Karpas-422 (cell line): ENCODE results near the gene LGR4. TPM values are rescaled to one million over a fixed set of nuclear protein-coding genes. Genes with fewer than 3 reads are reported as not detected.

Experiments
- DNase-seq: peaks from one replicate; pipeline ENCODE4 v3.0.0-alpha.2; 2015
- H2AFZ ChIP-seq: fragments of 200-600 bp; sonication (generic); 2 replicates; pipeline ENCODE4 v1.6.1; 2014; ENCODE audit warnings: antibody characterized with exemption, low read length, mixed read lengths
- H3K27ac ChIP-seq: fragments of 200-600 bp; sonication (generic); 2 replicates; pipeline ENCODE4 v1.5.1; 2014; ENCODE audit warnings: mild to moderate bottlenecking, low read length, moderate library complexity
- H3K27me3 ChIP-seq: fragments of 200-600 bp; sonication (generic); 2 replicates; pipeline ENCODE4 v1.6.1; 2014; ENCODE audit warnings: low read length, mixed read lengths
- H3K36me3 ChIP-seq: fragments of 200-600 bp; sonication (generic); 2 replicates; pipeline ENCODE4 v1.6.1; 2014; ENCODE audit warnings: low read length, mixed read lengths; ENCODE audit not compliant: insufficient read depth
- H3K4me1 ChIP-seq: fragments of 200-600 bp; sonication (generic); 2 replicates; pipeline ENCODE4 v1.6.1; 2014; ENCODE audit warnings: mild to moderate bottlenecking, low read length, mixed read lengths
- H3K4me2 ChIP-seq: fragments of 200-600 bp; sonication (generic); 2 replicates; pipeline ENCODE4 v1.6.1; 2014; ENCODE audit warnings: low read length, low read depth, mild to moderate bottlenecking; ENCODE audit not compliant: poor library complexity, severe bottlenecking
- H3K4me3 ChIP-seq: fragments of 200-600 bp; sonication (generic); 2 replicates; pipeline ENCODE4 v1.5.1; 2014; ENCODE audit warnings: mild to moderate bottlenecking, antibody characterized with exemption, low read length, mixed read lengths
- H3K79me2 ChIP-seq: fragments of 200-600 bp; sonication (generic); 2 replicates; pipeline ENCODE4 v1.6.1; 2014; ENCODE audit warnings: mild to moderate bottlenecking, low read length, mixed read lengths
- H3K9ac ChIP-seq: fragments of 200-600 bp; sonication (generic); 2 replicates; pipeline ENCODE4 v1.6.0; 2014; ENCODE audit warnings: low read length
- H3K9me2 ChIP-seq: fragments of 200-600 bp; sonication (generic), shearing (Covaris generic); replicated peaks from 2 replicates; pipeline ENCODE4 v1.6.0; 2014; ENCODE audit warnings: mild to moderate bottlenecking, low read length, moderate library complexity; ENCODE audit not compliant: insufficient read depth
- H3K9me3 ChIP-seq: fragments of 300-700, 200-600 bp; sonication (generic); 2 replicates; pipeline ENCODE4 v1.6.1; 2014; ENCODE audit warnings: low read length, mixed read lengths
- H4K20me1 ChIP-seq: fragments of 200-600 bp; sonication (generic); 2 replicates; pipeline ENCODE4 v1.6.1; 2014; ENCODE audit warnings: mild to moderate bottlenecking, antibody characterized with exemption, low read length, low read depth; ENCODE audit not compliant: insufficient read depth
- total RNA-seq: library from RNA; depleted of rRNA; stranded (reverse); fragments of >200 nt; shearing (Covaris generic); gene quantifications from 2 replicates; pipeline ENCODE4 v1.2.3, GENCODE V29; 2014; ENCODE audit warnings: low replicate concordance

The LGR4 gene
- total RNA-seq, 1 experiment from 2014 or later, result 0.04 TPM

- H3K9me2 ChIP-seq, result no peaks in the 10 kb centered on the region
- H3K4me1 ChIP-seq, result no peaks in the 10 kb centered on the region
- no peaks in the 10 kb centered on the region for H3K36me3 ChIP-seq
- no peaks in the 10 kb centered on the region; the same call in 1 of the 2 replicates for H3K27me3 ChIP-seq
- H3K9ac ChIP-seq, result no peak overlapping the region
- no peak overlapping the region for H3K27ac ChIP-seq
- H3K79me2 ChIP-seq, result no peaks in the 10 kb centered on the region
- no peak overlapping the region for H3K4me2 ChIP-seq
- no peaks in the 10 kb centered on the region for H4K20me1 ChIP-seq
- no peak for DNase-seq
- no peak overlapping the region for H3K4me3 ChIP-seq
- H2AFZ ChIP-seq, result no peak overlapping the region
- no peaks in the 10 kb centered on the region for H3K9me3 ChIP-seq
These were observed 61.3 kb downstream of the LGR4 start for GRCh38 chr11:27411328-27411727.

- Histone ChIP-seq H3K79me2 (no peaks in the 10 kb centered on the region), H3K9me2 (no peaks in the 10 kb centered on the region), H3K4me3 (no peak overlapping the region), H4K20me1 (no peaks in the 10 kb centered on the region), H3K27ac (no peak overlapping the region), H3K9me3 (no peaks in the 10 kb centered on the region), H3K27me3 (no peaks in the 10 kb centered on the region; the same call in 1 of the 2 replicates), H3K4me2 (no peak overlapping the region), H2AFZ (no peak overlapping the region), H3K9ac (no peak overlapping the region), H3K4me1 (no peaks in the 10 kb centered on the region), H3K36me3 (no peaks in the 10 kb centered on the region)
- peak; percentile 31 for DNase-seq
These were observed 62.3 kb downstream of the LGR4 start for GRCh38 chr11:27410272-27410671.

DNA sequence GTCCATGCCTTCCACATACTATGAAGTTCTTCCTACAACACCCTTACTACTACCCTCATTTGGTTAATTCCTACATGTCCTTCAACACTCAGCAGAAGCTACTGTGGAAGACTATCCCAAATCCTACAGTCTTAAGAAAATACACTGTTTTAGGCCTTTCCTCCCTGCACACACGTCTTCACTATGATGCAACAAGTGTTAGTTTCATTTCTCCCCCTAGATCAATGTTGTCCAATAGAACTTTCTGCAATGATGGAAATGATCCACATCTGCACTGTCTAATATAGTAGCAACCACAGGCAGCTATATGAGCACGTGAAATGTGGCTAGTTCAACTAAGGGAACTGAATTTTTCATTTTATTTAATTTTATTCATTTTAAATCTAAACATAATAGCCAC is 62.8 kb downstream of the LGR4 start:
- H4K20me1 ChIP-seq, result no peaks in the 10 kb centered on the region
- no peak overlapping the region for H3K27ac ChIP-seq
- no peaks in the 10 kb centered on the region for H3K9me3 ChIP-seq
- H3K9ac ChIP-seq, result no peak overlapping the region
- H3K27me3 ChIP-seq, result no peaks in the 10 kb centered on the region; the same call in 1 of the 2 replicates
- no peak overlapping the region for H3K4me3 ChIP-seq
- H3K9me2 ChIP-seq, result no peaks in the 10 kb centered on the region
- DNase-seq, result no peak
- no peaks in the 10 kb centered on the region for H3K4me1 ChIP-seq
- H3K4me2 ChIP-seq, result no peak overlapping the region
- H3K36me3 ChIP-seq, result no peaks in the 10 kb centered on the region
- H2AFZ ChIP-seq, result no peak overlapping the region
- no peaks in the 10 kb centered on the region for H3K79me2 ChIP-seq

DNA sequence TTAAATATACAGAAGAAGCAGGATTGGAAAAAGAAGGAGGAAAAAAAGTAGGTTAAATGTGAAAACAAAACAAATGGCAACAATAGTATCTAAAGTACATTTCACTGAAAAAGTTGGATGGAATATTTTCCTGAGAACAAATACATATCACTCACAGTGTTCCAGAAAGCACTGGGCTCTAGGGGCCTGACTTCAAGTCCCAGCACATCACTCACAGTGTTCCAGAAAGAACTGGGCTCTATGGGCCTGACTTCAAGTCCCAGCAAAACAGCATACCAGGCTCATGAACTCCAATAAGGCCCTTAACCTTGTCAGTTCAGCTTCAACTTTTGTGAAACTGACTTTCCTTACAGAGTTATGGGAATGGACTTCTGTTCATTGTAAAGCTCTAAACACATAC is 63.5 kb downstream of the LGR4 start:
- no peaks in the 10 kb centered on the region for H3K9me2 ChIP-seq
- DNase-seq, result peak; percentile 20
- no peaks in the 10 kb centered on the region; the same call in 1 of the 2 replicates for H3K27me3 ChIP-seq
- no peak overlapping the region for H2AFZ ChIP-seq
- no peaks in the 10 kb centered on the region for H3K36me3 ChIP-seq
- H3K4me1 ChIP-seq, result no peaks in the 10 kb centered on the region
- no peak overlapping the region for H3K9ac ChIP-seq
- H3K4me3 ChIP-seq, result no peak overlapping the region
- no peak overlapping the region for H3K27ac ChIP-seq
- no peak overlapping the region for H3K4me2 ChIP-seq
- no peaks in the 10 kb centered on the region for H3K9me3 ChIP-seq
- no peaks in the 10 kb centered on the region for H3K79me2 ChIP-seq
- H4K20me1 ChIP-seq, result no peaks in the 10 kb centered on the region

DNA sequence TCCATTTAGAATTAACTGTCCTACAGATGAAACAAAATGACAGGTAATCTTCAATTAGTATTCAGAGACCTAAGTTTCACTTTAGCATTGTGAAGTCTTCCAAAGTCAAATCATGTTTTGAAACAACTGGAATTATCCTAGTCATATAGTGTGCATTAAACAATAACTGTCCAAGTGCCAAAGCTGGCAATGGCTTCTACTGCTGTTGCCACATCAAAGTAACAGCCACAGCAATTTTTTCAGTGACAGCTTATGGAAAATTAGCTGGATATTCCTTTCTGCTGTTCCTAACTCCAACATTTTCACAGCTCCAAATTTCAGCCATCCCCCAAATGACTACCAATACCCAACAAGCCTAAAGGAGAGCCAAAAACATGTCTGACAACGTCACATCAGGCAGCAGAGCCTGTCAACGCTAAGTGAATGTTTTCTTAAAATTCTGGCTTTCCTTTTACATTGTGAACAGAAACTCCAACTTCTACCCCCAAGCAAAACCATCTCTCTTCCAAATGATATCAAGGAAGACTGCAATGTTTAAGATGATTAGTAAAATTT is 64.3 kb downstream of the LGR4 start:
- no peaks in the 10 kb centered on the region; the same call in 1 of the 2 replicates for H3K27me3 ChIP-seq
- DNase-seq, result peak; percentile 34
- H3K79me2 ChIP-seq, result no peaks in the 10 kb centered on the region
- no peak overlapping the region for H3K4me3 ChIP-seq
- no peak overlapping the region for H3K9ac ChIP-seq
- no peak overlapping the region for H3K27ac ChIP-seq
- H3K9me2 ChIP-seq, result no peaks in the 10 kb centered on the region
- no peaks in the 10 kb centered on the region for H4K20me1 ChIP-seq
- no peaks in the 10 kb centered on the region for H3K36me3 ChIP-seq
- H3K4me2 ChIP-seq, result no peak overlapping the region
- H3K9me3 ChIP-seq, result no peaks in the 10 kb centered on the region
- no peak overlapping the region for H2AFZ ChIP-seq
- no peaks in the 10 kb centered on the region for H3K4me1 ChIP-seq

DNA sequence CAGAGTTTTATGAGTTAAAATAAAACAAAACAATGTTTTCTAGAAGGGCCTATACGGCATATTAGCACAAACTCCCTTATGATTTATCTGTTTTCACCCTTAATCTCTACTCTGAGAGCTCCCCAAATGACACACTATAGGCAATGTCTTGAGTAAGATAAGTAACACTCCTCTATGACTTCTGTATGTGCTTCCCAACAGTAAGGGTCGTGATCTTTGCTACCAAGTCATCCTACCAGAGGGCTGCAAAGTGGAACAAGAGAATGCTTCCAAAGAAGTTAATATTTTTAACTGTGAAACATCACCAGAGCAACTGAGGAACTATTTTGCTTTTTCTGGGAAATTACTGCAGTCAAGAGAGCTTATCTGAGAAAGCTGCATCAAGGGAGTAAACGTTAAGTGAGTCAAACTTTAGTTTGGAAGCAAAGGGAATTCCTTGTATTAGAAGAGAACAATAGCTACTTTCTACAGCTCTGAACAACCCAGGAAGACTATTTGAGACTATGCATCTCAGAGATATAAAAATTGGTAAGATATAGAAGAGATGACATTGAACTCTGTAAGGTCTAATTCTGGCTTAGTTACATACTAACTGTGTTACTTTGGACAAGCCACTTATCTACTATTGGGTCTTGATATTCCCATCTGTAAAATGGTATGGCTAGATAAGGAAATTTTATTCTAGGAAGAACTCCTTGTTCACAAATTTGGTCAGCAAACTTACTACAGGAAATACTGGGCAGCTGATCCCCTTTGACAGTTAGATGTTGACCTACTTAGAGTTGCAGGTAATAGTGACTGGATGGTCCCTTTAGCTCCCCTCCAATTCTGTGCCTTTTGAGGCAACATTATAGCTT is 65.9 kb downstream of the LGR4 start:
- H3K4me3 ChIP-seq, result no peak overlapping the region
- no peaks in the 10 kb centered on the region for H3K4me1 ChIP-seq
- no peak overlapping the region for H3K27ac ChIP-seq
- no peak overlapping the region for H3K9ac ChIP-seq
- peak; percentile 27 for DNase-seq
- no peaks in the 10 kb centered on the region for H3K9me2 ChIP-seq
- H3K36me3 ChIP-seq, result no peaks in the 10 kb centered on the region
- H3K27me3 ChIP-seq, result no peaks in the 10 kb centered on the region; the same call in 1 of the 2 replicates
- H2AFZ ChIP-seq, result no peak overlapping the region
- H3K79me2 ChIP-seq, result no peaks in the 10 kb centered on the region
- H3K4me2 ChIP-seq, result no peak overlapping the region
- no peaks in the 10 kb centered on the region for H4K20me1 ChIP-seq
- no peaks in the 10 kb centered on the region for H3K9me3 ChIP-seq

DNA sequence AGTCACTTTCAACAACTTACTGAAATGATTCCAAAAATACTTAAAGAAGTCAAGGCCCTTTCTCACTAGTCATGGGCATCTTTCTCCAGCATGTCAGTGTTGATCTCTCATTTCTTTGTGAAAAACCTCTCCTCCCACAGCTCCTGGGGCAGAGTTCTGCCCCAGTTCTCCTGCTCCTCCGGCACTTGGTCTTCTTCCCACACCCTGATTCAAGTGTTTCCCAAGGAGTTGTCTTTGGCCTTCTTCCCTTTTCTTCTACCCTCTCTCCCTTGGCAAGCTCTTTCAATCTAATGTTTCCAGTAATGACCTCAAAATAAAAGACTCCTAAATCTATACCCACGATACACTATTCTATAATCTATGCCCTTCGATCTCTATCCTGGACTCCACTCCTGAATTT is 67.5 kb downstream of the LGR4 start:
- H3K4me2 ChIP-seq, result no peak overlapping the region
- DNase-seq, result no peak
- H3K27ac ChIP-seq, result no peak overlapping the region
- H3K4me1 ChIP-seq, result no peaks in the 10 kb centered on the region
- no peaks in the 10 kb centered on the region for H4K20me1 ChIP-seq
- no peak overlapping the region for H3K4me3 ChIP-seq
- no peak overlapping the region for H3K9ac ChIP-seq
- H2AFZ ChIP-seq, result no peak overlapping the region
- no peaks in the 10 kb centered on the region for H3K9me3 ChIP-seq
- no peaks in the 10 kb centered on the region for H3K79me2 ChIP-seq
- H3K9me2 ChIP-seq, result no peaks in the 10 kb centered on the region
- H3K36me3 ChIP-seq, result no peaks in the 10 kb centered on the region
- no peaks in the 10 kb centered on the region; the same call in 1 of the 2 replicates for H3K27me3 ChIP-seq

- Histone ChIP-seq H3K79me2 (no peaks in the 10 kb centered on the region), H3K9ac (no peak overlapping the region), H3K4me2 (no peak overlapping the region), H3K9me2 (no peaks in the 10 kb centered on the region), H3K4me1 (no peaks in the 10 kb centered on the region), H4K20me1 (no peaks in the 10 kb centered on the region), H3K9me3 (no peaks in the 10 kb centered on the region), H3K27me3 (no peaks in the 10 kb centered on the region; the same call in 1 of the 2 replicates), H2AFZ (no peak overlapping the region), H3K36me3 (no peaks in the 10 kb centered on the region), H3K4me3 (no peak overlapping the region), H3K27ac (no peak overlapping the region)
- DNase-seq, result no peak
These were observed 68.2 kb downstream of the LGR4 start for GRCh38 chr11:27404427-27404826.
